A549 (cell line): ENCODE measurements around the gene CRYBG2. TPM values are rescaled to one million over a fixed set of nuclear protein-coding genes. Genes with fewer than 3 reads are reported as not detected.
A peak's percentile ranks its signal among the peaks of the same experiment; 100 is the strongest.
"Not testable (repeated sequence)": the region's sequence is repeated elsewhere in the genome, so short reads cannot be mapped to it uniquely, and the experiment has no call there.

Experiments used
- ATAC-seq, 2 experiments: fragments of 200-7000 bp in 1 of 2; fragments of >200 bp in 1 of 2; cut with Nextera tagmentation in 1 of 2; cut with Tn5 transposase in 1 of 2; 3 replicates each; pipeline versions ENCODE4 v1.8.0 to v1.9.1; 2018 to 2020; ENCODE audit warnings: mild to moderate bottlenecking in 1 of 2, moderate library complexity in 1 of 2
- CTCF ChIA-PET: fragments of 300-600 bp; sonication (Branson Sonifier 250); formaldehyde crosslinking; extraction: SDS; loops from one replicate; lab custom pipeline; 2021; ENCODE audit warnings: antibody characterized with exemption, inconsistent platforms; lab: Yijun Ruan, JAX
- POLR2A ChIA-PET: fragments of 350-600 bp; formaldehyde crosslinking; extraction: SDS; loops from one replicate; lab custom pipeline; 2021; ENCODE audit warnings: antibody characterized with exemption, inconsistent platforms; lab: Yijun Ruan, JAX
- DNase-seq, 2 experiments: peaks; one replicate each; pipeline versions ENCODE4 v3.0.0 to v3.0.0-alpha.2; 2011 to 2016; ENCODE audit warnings: low read depth in 1 of 2, low spot score in 1 of 2
- FAIRE-seq: peaks from 2 replicates; lab custom pipeline; 2011; peaks lifted over from hg19 to GRCh38; lab: Jason Lieb, UNC
- H3K27ac ChIP-seq, 2 experiments: fragments of >200 bp; sonication (Bioruptor Twin); formaldehyde crosslinking; 3 replicates each; pipeline ENCODE4 v1.5.1; 2016 to 2017
- H3K4me1 ChIP-seq: fragments of >200 bp; sonication (Bioruptor Twin); formaldehyde crosslinking; 3 replicates; pipeline ENCODE4 v1.6.1; 2016
- H3K4me2 ChIP-seq: fragments of >200 bp; sonication (Bioruptor Twin); formaldehyde crosslinking; 3 replicates; pipeline ENCODE4 v1.6.1; 2016
- H3K4me3 ChIP-seq: fragments of >200 bp; sonication (Bioruptor Twin); formaldehyde crosslinking; 3 replicates; pipeline ENCODE4 v1.5.1; 2016
- H3K9me3 ChIP-seq: fragments of >200 bp; sonication (Bioruptor Twin); formaldehyde crosslinking; 3 replicates; pipeline ENCODE4 v1.6.1; 2016
- CBX8 ChIP-seq: fragments of 200-600 bp; sonication (generic); IDR thresholded peaks from 2 replicates; pipeline ENCODE4 v1.6.1; 2016
- CEBPB ChIP-seq, 2 experiments: fragments of >200 bp in 1 of 2; sonication (Bioruptor Twin) in 1 of 2; formaldehyde crosslinking in 1 of 2; IDR thresholded peaks; 2 replicates each; pipeline ENCODE4 v1.6.1; 2012 to 2016
- CHD2 ChIP-seq: fragments of 150-350 bp; IDR thresholded peaks from 2 replicates; pipeline ENCODE4 v1.6.1; 2014; ENCODE audit warnings: low read length; ENCODE audit not compliant: partially characterized antibody
- E2F6 ChIP-seq: IDR thresholded peaks from 2 replicates; pipeline ENCODE4 v1.6.1; 2012; ENCODE audit warnings: low read depth, borderline replicate concordance
- ELK1 ChIP-seq: fragments of 150-350 bp; IDR thresholded peaks from 2 replicates; pipeline ENCODE4 v1.6.1; 2014; ENCODE audit warnings: low read depth, mild to moderate bottlenecking, low read length
- GATA3 ChIP-seq: IDR thresholded peaks from 2 replicates; pipeline ENCODE4 v1.6.1; 2012; ENCODE audit warnings: borderline replicate concordance
- HEYL ChIP-seq: fragments of 250-450 bp; sonication (Bioruptor Pico); IDR thresholded peaks from 2 replicates; pipeline ENCODE4 v1.8.0; 2021; ENCODE audit warnings: mild to moderate bottlenecking, moderate library complexity
- HMGXB4 ChIP-seq: fragments of 250-450 bp; sonication (Bioruptor Pico); IDR thresholded peaks from 2 replicates; pipeline ENCODE4 v1.5.0; 2021; ENCODE audit warnings: mild to moderate bottlenecking, moderate library complexity, borderline replicate concordance
- KDM1A ChIP-seq: fragments of 200-600 bp; sonication (generic); IDR thresholded peaks from 2 replicates; pipeline ENCODE4 v1.6.1; 2016; ENCODE audit warnings: low read depth, mild to moderate bottlenecking
- NR3C1 ChIP-seq: fragments of >200 bp; sonication (Bioruptor Twin); formaldehyde crosslinking; IDR thresholded peaks from 3 replicates; pipeline ENCODE4 v1.6.1; 2017
- RCOR1 ChIP-seq: fragments of 150-350 bp; IDR thresholded peaks from 2 replicates; pipeline ENCODE4 v1.6.1; 2014; ENCODE audit warnings: antibody characterized with exemption, low read length, low read depth
- SREBF2 ChIP-seq: fragments of 450-650 bp; IDR thresholded peaks from 2 replicates; pipeline ENCODE4 v1.6.1; 2014; ENCODE audit warnings: mild to moderate bottlenecking, moderate library complexity
- ZC3H11A ChIP-seq: fragments of 450-650 bp; IDR thresholded peaks from 2 replicates; pipeline ENCODE4 v1.6.1; 2014; ENCODE audit warnings: antibody characterized with exemption, mild to moderate bottlenecking
- ZFP36 ChIP-seq: fragments of 450-650 bp; IDR thresholded peaks from 2 replicates; pipeline ENCODE4 v1.6.1; 2014; ENCODE audit warnings: borderline replicate concordance; ENCODE audit not compliant: partially characterized antibody
- ZNF302 ChIP-seq: fragments of 250-450 bp; sonication (Bioruptor Pico); IDR thresholded peaks from 2 replicates; pipeline ENCODE4 v1.9.0; 2021; ENCODE audit warnings: inconsistent platforms, mild to moderate bottlenecking, moderate library complexity
- WGBS: methylation state at CpG from one replicate; pipeline ENCODE4 v1.1.6; 2017; ENCODE audit errors: missing lambda C conversion rate; 5-methylcytosine and 5-hydroxymethylcytosine counted together
- polyA plus RNA-seq, 4 experiments: library from polyadenylated mRNA; depleted of rRNA in 3 of 4; stranded (reverse); fragments of >200 nt; fragmentation: RNase III in 1 of 4; extraction: RNeasy Plus Mini Kit Qiagen cat#74134 plus additional on column Dnase treatment in 1 of 4; gene quantifications; 2 replicates in 3 of 4; 3 replicates in 1 of 4; pipeline ENCODE4 v1.2.3, GENCODE V29; 2011 to 2017

Gene CRYBG2
- polyA plus RNA-seq, 2 of the 4 experiments (the other 2 are of a cell fraction) = 0.67 to 2.7 TPM

GRCh38 chr1:26336477-26337205 lies 17.3 kb downstream of the CRYBG2 start (continued):
- TF ChIP-seq ZNF302 = no peak
- no peak for TF ChIP-seq CBX8
- no peak for TF ChIP-seq HEYL (CRISPR knock-in tag)
- no peak for TF ChIP-seq ELK1

- H3K27ac ChIP-seq = peak overlapping the region; percentile 66 to 86
- ATAC-seq = peak; percentile 46 to 62
- 14% methylated on average over 22 of the region's 41 CpGs for WGBS
- peak overlapping the region; percentile 90 for H3K4me2 ChIP-seq
- TF ChIP-seq CEBPB (IDR thresholded peaks at IDR 0.05) (peak in 1 of 2 experiments; percentile 45; a peak in 1 of 4 replicates), E2F6 (no peak)
- POLR2A ChIA-PET = no interaction called here
- H3K4me3 ChIP-seq = peak overlapping the region; percentile 62
- DNase-seq = no peak
- peaks cover 13% of the 10 kb centered on the region for H3K4me1 ChIP-seq
- CTCF ChIA-PET = interaction anchor here (0.8 to 1.8 kb wide), 4 partner anchors 10 to 55 kb away, joined by 3 to 5 read pairs (median 4); no protein-coding TSS in a partner anchor
- no peaks in the 10 kb centered on the region for H3K9me3 ChIP-seq
- no peak for FAIRE-seq
Observed at GRCh38 chr1:26335774-26336476, 18.0 kb downstream of the CRYBG2 start.

GRCh38 chr1:26333312-26333711 lies 20.6 kb downstream of the CRYBG2 start:
- 90% methylated on average over 8 of the region's 8 CpGs for WGBS
- DNase-seq, POLR2A ChIA-PET, H3K27ac ChIP-seq, ATAC-seq, H3K4me2 ChIP-seq, FAIRE-seq, H3K4me3 ChIP-seq, H3K9me3 ChIP-seq: not testable (repeated sequence)
- peaks cover 13% of the 10 kb centered on the region for H3K4me1 ChIP-seq
- CTCF ChIA-PET = interaction anchor here (0.6 to 5.2 kb wide), 2 partner anchors 12 to 344 kb away, joined by 3 to 33 read pairs; no protein-coding TSS in a partner anchor

GRCh38 chr1:26330276-26330675 lies 23.7 kb downstream of the CRYBG2 start:
- FAIRE-seq (no peak), DNase-seq (no peak), ATAC-seq (no peak)
- CTCF ChIA-PET = interaction anchor here (1.0 to 5.2 kb wide), 3 partner anchors 9 to 55 kb away, joined by 4 to 33 read pairs (median 6); no protein-coding TSS in a partner anchor
- TF ChIP-seq HMGXB4 (CRISPR knock-in tag) (no peak), NR3C1 (no peak), SREBF2 (no peak), RCOR1 (no peak), GATA3 (no peak), CHD2 (no peak), ZC3H11A (no peak), KDM1A (no peak), HEYL (CRISPR knock-in tag) (no peak), ZFP36 (no peak)
- WGBS = 87% methylated on average over 5 of the region's 5 CpGs
- Histone ChIP-seq H3K4me1 (peaks cover 6% of the 10 kb centered on the region; the same call in 2 of the 3 replicates), H3K27ac (no peak overlapping the region), H3K9me3 (no peaks in the 10 kb centered on the region), H3K4me3 (no peak overlapping the region), H3K4me2 (no peak overlapping the region)
- POLR2A ChIA-PET = no interaction called here

GRCh38 chr1:26329380-26329779 lies 24.6 kb downstream of the CRYBG2 start:
- H3K4me1 ChIP-seq, FAIRE-seq, H3K4me3 ChIP-seq, H3K27ac ChIP-seq, H3K9me3 ChIP-seq, ATAC-seq, DNase-seq, POLR2A ChIA-PET, H3K4me2 ChIP-seq: not testable (repeated sequence)
- CTCF ChIA-PET = interaction anchor here (1.0 to 5.2 kb wide), 3 partner anchors 8 to 54 kb away, joined by 4 to 33 read pairs (median 20); no protein-coding TSS in a partner anchor
- WGBS = 93% methylated on average over 2 of the region's 4 CpGs
